Neural cell (in vitro differentiated cells): Measurements from ENCODE around the gene LDLRAD4. TPM values are rescaled to one million over a fixed set of nuclear protein-coding genes. Genes with fewer than 3 reads are reported as not detected.

Source experiments
- H2AFZ ChIP-seq: fragments of 200-600, 300-800 bp; sonication (generic), shearing (Covaris generic); 2 replicates; pipeline ENCODE4 v1.6.0; 2014; ENCODE audit warnings: low read depth, mild to moderate bottlenecking, antibody characterized with exemption, low read length, moderate library complexity
- H3F3A ChIP-seq: fragments of 200-600 bp; shearing (Covaris generic); 2 replicates; pipeline ENCODE4 v1.6.1; 2016; ENCODE audit warnings: mild to moderate bottlenecking, moderate library complexity, mixed read lengths, antibody characterized with exemption, low read length; ENCODE audit not compliant: insufficient read depth, poor library complexity, severe bottlenecking
- H3K27ac ChIP-seq: fragments of 200-600, 300-800 bp; sonication (generic), shearing (Covaris generic); 2 replicates; pipeline ENCODE4 v1.5.1; 2014; ENCODE audit warnings: mild to moderate bottlenecking, low read length, moderate library complexity
- H3K27me3 ChIP-seq: fragments of 300-800, 200-600 bp; sonication (generic), shearing (Covaris generic); 2 replicates; pipeline ENCODE4 v1.6.0; 2014; ENCODE audit warnings: mild to moderate bottlenecking, low read depth, low read length, moderate library complexity; ENCODE audit not compliant: insufficient read depth
- H3K36me3 ChIP-seq: fragments of 300-800, 200-600 bp; sonication (generic), shearing (Covaris generic); 2 replicates; pipeline ENCODE4 v1.5.1; 2014; ENCODE audit warnings: mild to moderate bottlenecking, antibody characterized with exemption, low read length, moderate library complexity; ENCODE audit not compliant: insufficient read depth
- H3K4me2 ChIP-seq: fragments of 300-800, 200-600 bp; sonication (generic), shearing (Covaris generic); 2 replicates; pipeline ENCODE4 v1.6.0; 2014; ENCODE audit warnings: mild to moderate bottlenecking, low read length
- H3K4me3 ChIP-seq: fragments of 300-800, 200-600 bp; sonication (generic), shearing (Covaris generic); 2 replicates; pipeline ENCODE4 v1.5.1; 2014; ENCODE audit warnings: mild to moderate bottlenecking, low read length, moderate library complexity
- H3K79me2 ChIP-seq: fragments of 200-600 bp; shearing (Covaris generic); replicated peaks from 2 replicates; pipeline ENCODE4 v1.6.0; 2014; ENCODE audit warnings: mild to moderate bottlenecking, low read length, moderate library complexity; ENCODE audit not compliant: insufficient read depth
- H3K9ac ChIP-seq: fragments of 300-800, 200-600 bp; sonication (generic), shearing (Covaris generic); 2 replicates; pipeline ENCODE4 v1.6.1; 2016; ENCODE audit warnings: mild to moderate bottlenecking, low read length, mixed read lengths
- H3K9me2 ChIP-seq: fragments of 200-600 bp; shearing (Covaris generic); 2 replicates; pipeline ENCODE4 v1.6.1; 2016; ENCODE audit warnings: mild to moderate bottlenecking, low read length, mixed read lengths; ENCODE audit not compliant: insufficient read depth
- H3K9me3 ChIP-seq: fragments of 200-600, 300-800 bp; sonication (generic), shearing (Covaris generic); 2 replicates; pipeline ENCODE4 v1.6.1; 2016; ENCODE audit warnings: mild to moderate bottlenecking, mixed run types, low read length, moderate library complexity, mixed read lengths
- H4K20me1 ChIP-seq: fragments of 200-600 bp; shearing (Covaris generic); 2 replicates; pipeline ENCODE4 v1.6.1; 2016; ENCODE audit warnings: mild to moderate bottlenecking, mixed run types; ENCODE audit not compliant: insufficient read depth
- EP300 ChIP-seq: fragments of 450-650 bp; conservative IDR thresholded peaks from 2 replicates; pipeline ENCODE4 v1.6.1; 2014; ENCODE audit warnings: antibody characterized with exemption, mild to moderate bottlenecking, moderate library complexity; ENCODE audit not compliant: poor library complexity, severe bottlenecking
- EZH2 ChIP-seq: fragments of 200-600, 300-800 bp; shearing (Covaris generic), sonication (generic); IDR thresholded peaks from 2 replicates; pipeline ENCODE4 v1.6.1; 2014; ENCODE audit warnings: antibody characterized with exemption, low read length, borderline replicate concordance, mild to moderate bottlenecking; ENCODE audit not compliant: insufficient read depth, poor library complexity, severe bottlenecking
- MXI1 ChIP-seq: fragments of 450-650 bp; conservative IDR thresholded peaks from 2 replicates; pipeline ENCODE4 v1.6.1; 2014; ENCODE audit warnings: antibody characterized with exemption, mild to moderate bottlenecking; ENCODE audit not compliant: poor library complexity, severe bottlenecking
- POLR2AphosphoS5 ChIP-seq: IDR thresholded peaks from 2 replicates; pipeline ENCODE4 v1.6.1; 2012
- RAD21 ChIP-seq: fragments of 450-650 bp; conservative IDR thresholded peaks from 2 replicates; pipeline ENCODE4 v1.6.1; 2014; ENCODE audit warnings: antibody characterized with exemption, mild to moderate bottlenecking, moderate library complexity
- SMC3 ChIP-seq: fragments of 450-650 bp; conservative IDR thresholded peaks from 2 replicates; pipeline ENCODE4 v1.6.1; 2014; ENCODE audit warnings: antibody characterized with exemption, mild to moderate bottlenecking, moderate library complexity; ENCODE audit not compliant: poor library complexity
- TAF1 ChIP-seq: IDR thresholded peaks from 2 replicates; pipeline ENCODE4 v1.6.1; 2012; ENCODE audit warnings: low read depth
- polyA plus RNA-seq: library from polyadenylated mRNA; depleted of rRNA; stranded (reverse); fragments of >200 nt; gene quantifications from 2 replicates; pipeline ENCODE4 v1.2.3, GENCODE V29; 2014
- TF ChIP-seq, protein P1 (sequence below): fragments of 450-650 bp; IDR thresholded peaks from 2 replicates; pipeline ENCODE4 v1.5.1; 2014; ENCODE audit warnings: antibody characterized with exemption, mild to moderate bottlenecking, moderate library complexity; ENCODE audit not compliant: poor library complexity, severe bottlenecking
- TF ChIP-seq, protein P2 (sequence below): IDR thresholded peaks from 2 replicates; pipeline ENCODE4 v1.6.1; 2012; ENCODE audit warnings: borderline replicate concordance

The LDLRAD4 gene
- polyA plus RNA-seq, 1 donor from 2014 or later, result 3.7 TPM

DNA sequence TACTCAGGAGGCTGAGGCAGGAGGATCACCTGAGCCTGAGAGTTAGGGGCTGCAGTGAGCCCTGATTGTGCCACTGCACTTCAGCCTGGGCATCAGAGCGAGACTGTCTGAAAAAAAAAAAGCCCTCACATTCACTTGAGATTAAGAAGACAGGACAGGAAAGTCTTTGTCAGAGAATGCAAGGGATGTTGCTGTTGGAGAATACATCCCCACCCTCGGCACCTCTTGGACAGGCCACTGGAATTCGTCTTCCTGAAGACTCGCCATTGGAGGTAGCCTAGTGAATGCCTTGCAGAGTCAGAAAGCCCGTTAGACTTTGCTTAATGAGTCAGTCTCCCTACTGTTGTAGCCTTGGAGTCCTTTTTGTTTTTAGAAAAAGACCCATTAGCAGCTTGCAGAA is 302.2 kb downstream of the LDLRAD4 start:
- Histone ChIP-seq H3F3A (no peaks in the 10 kb centered on the region), H3K4me3 (no peak overlapping the region), H3K36me3 (no peaks in the 10 kb centered on the region), H3K4me2 (no peak overlapping the region), H3K9me3 (no peaks in the 10 kb centered on the region), H2AFZ (no peak overlapping the region), H3K27me3 (no peaks in the 10 kb centered on the region), H3K9me2 (no peaks in the 10 kb centered on the region), H4K20me1 (no peaks in the 10 kb centered on the region), H3K79me2 (no peaks in the 10 kb centered on the region), H3K27ac (no peak overlapping the region), H3K9ac (no peak overlapping the region)
- TF ChIP-seq EP300 (no peak), POLR2AphosphoS5 (no peak), TAF1 (no peak), EZH2 (no peak), RAD21 (no peak)
- TF ChIP-seq, protein P1, sequence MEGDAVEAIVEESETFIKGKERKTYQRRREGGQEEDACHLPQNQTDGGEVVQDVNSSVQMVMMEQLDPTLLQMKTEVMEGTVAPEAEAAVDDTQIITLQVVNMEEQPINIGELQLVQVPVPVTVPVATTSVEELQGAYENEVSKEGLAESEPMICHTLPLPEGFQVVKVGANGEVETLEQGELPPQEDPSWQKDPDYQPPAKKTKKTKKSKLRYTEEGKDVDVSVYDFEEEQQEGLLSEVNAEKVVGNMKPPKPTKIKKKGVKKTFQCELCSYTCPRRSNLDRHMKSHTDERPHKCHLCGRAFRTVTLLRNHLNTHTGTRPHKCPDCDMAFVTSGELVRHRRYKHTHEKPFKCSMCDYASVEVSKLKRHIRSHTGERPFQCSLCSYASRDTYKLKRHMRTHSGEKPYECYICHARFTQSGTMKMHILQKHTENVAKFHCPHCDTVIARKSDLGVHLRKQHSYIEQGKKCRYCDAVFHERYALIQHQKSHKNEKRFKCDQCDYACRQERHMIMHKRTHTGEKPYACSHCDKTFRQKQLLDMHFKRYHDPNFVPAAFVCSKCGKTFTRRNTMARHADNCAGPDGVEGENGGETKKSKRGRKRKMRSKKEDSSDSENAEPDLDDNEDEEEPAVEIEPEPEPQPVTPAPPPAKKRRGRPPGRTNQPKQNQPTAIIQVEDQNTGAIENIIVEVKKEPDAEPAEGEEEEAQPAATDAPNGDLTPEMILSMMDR, result no peak

DNA sequence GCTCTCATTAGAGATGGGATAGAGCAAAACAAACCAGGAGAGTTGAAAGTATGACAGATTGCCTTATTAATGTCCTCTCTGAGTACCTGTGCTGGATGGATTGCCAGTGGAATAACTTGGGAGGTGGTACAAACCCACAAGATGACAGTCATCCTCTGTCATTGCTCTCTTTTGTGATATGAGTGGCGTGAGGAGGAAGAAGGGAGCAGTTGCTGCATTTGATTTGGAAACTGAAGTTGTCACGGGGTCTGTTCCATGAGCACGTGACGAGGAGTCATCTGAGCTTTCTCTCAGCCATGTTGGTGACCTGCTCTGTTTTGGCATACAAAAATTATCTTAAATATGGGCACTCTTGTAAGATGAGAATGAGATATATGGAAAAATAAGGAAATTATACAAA is 302.9 kb downstream of the LDLRAD4 start:
- no peaks in the 10 kb centered on the region for H3K36me3 ChIP-seq
- H3F3A ChIP-seq, result no peaks in the 10 kb centered on the region
- H2AFZ ChIP-seq, result no peak overlapping the region
- H3K9me2 ChIP-seq, result no peaks in the 10 kb centered on the region
- H3K4me2 ChIP-seq, result no peak overlapping the region
- H3K4me3 ChIP-seq, result no peak overlapping the region
- H3K27me3 ChIP-seq, result no peaks in the 10 kb centered on the region
- no peak for TF ChIP-seq EZH2
- TF ChIP-seq, protein P1, result no peak
- no peak for TF ChIP-seq MXI1
- no peak for TF ChIP-seq SMC3
- TF ChIP-seq, protein P2, sequence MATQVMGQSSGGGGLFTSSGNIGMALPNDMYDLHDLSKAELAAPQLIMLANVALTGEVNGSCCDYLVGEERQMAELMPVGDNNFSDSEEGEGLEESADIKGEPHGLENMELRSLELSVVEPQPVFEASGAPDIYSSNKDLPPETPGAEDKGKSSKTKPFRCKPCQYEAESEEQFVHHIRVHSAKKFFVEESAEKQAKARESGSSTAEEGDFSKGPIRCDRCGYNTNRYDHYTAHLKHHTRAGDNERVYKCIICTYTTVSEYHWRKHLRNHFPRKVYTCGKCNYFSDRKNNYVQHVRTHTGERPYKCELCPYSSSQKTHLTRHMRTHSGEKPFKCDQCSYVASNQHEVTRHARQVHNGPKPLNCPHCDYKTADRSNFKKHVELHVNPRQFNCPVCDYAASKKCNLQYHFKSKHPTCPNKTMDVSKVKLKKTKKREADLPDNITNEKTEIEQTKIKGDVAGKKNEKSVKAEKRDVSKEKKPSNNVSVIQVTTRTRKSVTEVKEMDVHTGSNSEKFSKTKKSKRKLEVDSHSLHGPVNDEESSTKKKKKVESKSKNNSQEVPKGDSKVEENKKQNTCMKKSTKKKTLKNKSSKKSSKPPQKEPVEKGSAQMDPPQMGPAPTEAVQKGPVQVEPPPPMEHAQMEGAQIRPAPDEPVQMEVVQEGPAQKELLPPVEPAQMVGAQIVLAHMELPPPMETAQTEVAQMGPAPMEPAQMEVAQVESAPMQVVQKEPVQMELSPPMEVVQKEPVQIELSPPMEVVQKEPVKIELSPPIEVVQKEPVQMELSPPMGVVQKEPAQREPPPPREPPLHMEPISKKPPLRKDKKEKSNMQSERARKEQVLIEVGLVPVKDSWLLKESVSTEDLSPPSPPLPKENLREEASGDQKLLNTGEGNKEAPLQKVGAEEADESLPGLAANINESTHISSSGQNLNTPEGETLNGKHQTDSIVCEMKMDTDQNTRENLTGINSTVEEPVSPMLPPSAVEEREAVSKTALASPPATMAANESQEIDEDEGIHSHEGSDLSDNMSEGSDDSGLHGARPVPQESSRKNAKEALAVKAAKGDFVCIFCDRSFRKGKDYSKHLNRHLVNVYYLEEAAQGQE, result no peak
- TF ChIP-seq POLR2AphosphoS5, result no peak
- TF ChIP-seq TAF1, result no peak
- no peaks in the 10 kb centered on the region for H3K9me3 ChIP-seq
- no peaks in the 10 kb centered on the region for H3K79me2 ChIP-seq
- no peak overlapping the region for H3K9ac ChIP-seq
- no peaks in the 10 kb centered on the region for H4K20me1 ChIP-seq
- no peak overlapping the region for H3K27ac ChIP-seq
